GM21723 (cell line): ENCODE data around the gene OPA3.
A peak's percentile ranks its signal among the peaks of the same experiment; 100 is the strongest.

Source experiments
- ATAC-seq: cut with Tn5 transposase; IDR thresholded peaks from one replicate; pipeline ENCODE4 v1.9.1; 2021; ENCODE audit warnings: mild to moderate bottlenecking, moderate library complexity; ENCODE audit not compliant: unreplicated experiment

Gene OPA3

DNA sequence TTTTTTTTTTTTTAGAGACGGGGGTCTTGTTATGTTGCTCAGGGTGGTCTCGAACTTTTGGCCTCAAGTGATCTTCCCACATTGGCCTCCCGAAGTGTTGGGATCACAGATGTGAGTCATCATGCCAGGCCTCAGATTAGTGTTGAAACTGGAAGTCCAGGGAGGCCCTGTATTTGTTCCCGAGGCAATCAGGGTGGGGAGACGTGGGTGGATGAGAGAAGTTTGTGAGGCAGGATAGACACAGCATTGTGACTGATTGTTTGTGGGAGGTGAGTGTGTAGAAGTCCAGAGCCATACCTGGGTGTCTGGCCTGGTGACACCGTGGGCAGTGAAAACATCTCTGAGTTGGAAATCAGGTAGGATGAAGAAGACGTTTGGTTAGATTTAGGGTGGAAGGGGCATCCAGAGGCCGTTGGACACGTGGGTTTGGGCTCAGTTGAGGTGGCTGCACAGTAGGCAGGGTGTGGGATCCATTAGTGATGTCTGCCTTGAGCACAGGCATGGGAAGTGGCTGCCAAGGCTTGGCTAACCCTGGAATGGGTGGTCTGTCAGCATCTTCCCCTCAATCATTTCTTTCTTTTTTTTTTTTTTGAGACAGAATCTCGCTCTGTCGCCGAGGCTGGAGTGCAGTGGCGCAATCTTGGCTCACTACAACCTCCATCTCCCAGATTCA, 100.2 kb downstream of the OPA3 start:
- no peak for ATAC-seq

GRCh38 chr19:45483033-45483432, 101.6 kb downstream of the OPA3 start:
- ATAC-seq: no peak

- ATAC-seq: peak; percentile 73
Measured at GRCh38 chr19:45478454-45479238, 106.0 kb downstream of the OPA3 start.

GRCh38 chr19:45477713-45478453, 106.7 kb downstream of the OPA3 start:
- no peak for ATAC-seq
